Chondrocyte (in vitro differentiated cells): ENCODE data around the gene GAS6. TPM values are rescaled to one million over a fixed set of nuclear protein-coding genes. Genes with fewer than 3 reads are reported as not detected.
"Not testable (repeated sequence)": the region's sequence is repeated elsewhere in the genome, so short reads cannot be mapped to it uniquely, and the experiment has no call there.

Source experiments
- DNase-seq: peaks from one replicate; pipeline ENCODE4 v3.0.0; 2021; ENCODE audit warnings: mixed read lengths, low spot score
- H3K27ac Mint-ChIP-seq: one replicate; pipeline ENCODE4 v1.8.0; 2021; ENCODE audit warnings: mild to moderate bottlenecking, moderate library complexity, mixed read lengths; ENCODE audit not compliant: unreplicated experiment
- H3K27me3 Mint-ChIP-seq: 2 replicates; pipeline ENCODE4 v1.8.0; 2021; ENCODE audit warnings: low read depth, mixed read lengths
- H3K36me3 Mint-ChIP-seq: 2 replicates; pipeline ENCODE4 v1.8.0; 2021; ENCODE audit warnings: low read depth, mixed read lengths
- H3K4me1 Mint-ChIP-seq: 2 replicates; pipeline ENCODE4 v1.8.0; 2021; ENCODE audit warnings: low read depth, mild to moderate bottlenecking, mixed read lengths
- H3K4me3 Mint-ChIP-seq: one replicate; pipeline ENCODE4 v1.8.0; 2021; ENCODE audit warnings: mild to moderate bottlenecking, moderate library complexity, mixed read lengths; ENCODE audit not compliant: unreplicated experiment
- H3K9me3 Mint-ChIP-seq: 2 replicates; pipeline ENCODE4 v1.8.0; 2021; ENCODE audit warnings: low read depth, mixed read lengths
- CTCF ChIP-seq: fragments of 200-600 bp; sonication (generic); IDR thresholded peaks from 2 replicates; pipeline ENCODE4 v1.5.0; 2021; ENCODE audit warnings: antibody characterized with exemption, mild to moderate bottlenecking, moderate library complexity
- total RNA-seq: library from RNA; stranded (reverse); gene quantifications from 3 replicates; pipeline ENCODE4 v1.2.1, GENCODE V29; 2021

The GAS6 gene
- total RNA-seq, 1 donor from 2014 or later: 111 TPM

GRCh38 chr13:113875429-113875815, 11.5 kb upstream of the GAS6 start:
- TF ChIP-seq CTCF: no peak
- no peaks in the 10 kb centered on the region for H3K36me3 Mint-ChIP-seq
- H3K27ac Mint-ChIP-seq: no peak overlapping the region
- H3K9me3 Mint-ChIP-seq: no peaks in the 10 kb centered on the region
- H3K4me3 Mint-ChIP-seq: no peak overlapping the region
- DNase-seq: no peak
- H3K27me3 Mint-ChIP-seq: peaks cover 12% of the 10 kb centered on the region
- H3K4me1 Mint-ChIP-seq: peaks cover 13% of the 10 kb centered on the region

- Mint-ChIP-seq H3K36me3 (no peaks in the 10 kb centered on the region), H3K9me3 (no peaks in the 10 kb centered on the region), H3K27me3 (peaks cover 13% of the 10 kb centered on the region), H3K4me1 (peaks cover 9% of the 10 kb centered on the region), H3K27ac (no peak overlapping the region), H3K4me3 (no peak overlapping the region)
- no peak for TF ChIP-seq CTCF
- no peak for DNase-seq
These were observed 10.9 kb upstream of the GAS6 start for GRCh38 chr13:113874579-113875428.

GRCh38 chr13:113874177-113874576, 10.3 kb upstream of the GAS6 start:
- peaks cover 15% of the 10 kb centered on the region for H3K27me3 Mint-ChIP-seq
- no peak overlapping the region for H3K27ac Mint-ChIP-seq
- no peak for DNase-seq
- H3K4me3 Mint-ChIP-seq: no peak overlapping the region
- no peaks in the 10 kb centered on the region for H3K9me3 Mint-ChIP-seq
- no peak for TF ChIP-seq CTCF
- peaks cover 1% of the 10 kb centered on the region for H3K36me3 Mint-ChIP-seq
- peaks cover 4% of the 10 kb centered on the region for H3K4me1 Mint-ChIP-seq

GRCh38 chr13:113869263-113869662, 5.4 kb upstream of the GAS6 start:
- H3K27me3 Mint-ChIP-seq: peaks cover 24% of the 10 kb centered on the region
- H3K4me1 Mint-ChIP-seq: peaks cover 6% of the 10 kb centered on the region
- H3K4me3 Mint-ChIP-seq: no peak overlapping the region
- H3K27ac Mint-ChIP-seq: no peak overlapping the region
- DNase-seq: no peak
- TF ChIP-seq CTCF: no peak
- no peaks in the 10 kb centered on the region for H3K9me3 Mint-ChIP-seq
- peaks cover 1% of the 10 kb centered on the region for H3K36me3 Mint-ChIP-seq

- H3K4me3 Mint-ChIP-seq, H3K27ac Mint-ChIP-seq, H3K4me1 Mint-ChIP-seq, H3K9me3 Mint-ChIP-seq, H3K36me3 Mint-ChIP-seq, DNase-seq: not testable (repeated sequence)
- H3K27me3 Mint-ChIP-seq: peaks cover 18% of the 10 kb centered on the region
These were observed 4.0 kb upstream of the GAS6 start for GRCh38 chr13:113867913-113868312.

GRCh38 chr13:113865427-113865826, 1.6 kb upstream of the GAS6 start:
- Mint-ChIP-seq H3K4me3 (peak overlapping the region; percentile 29), H3K27ac (no peak overlapping the region), H3K4me1 (peaks cover 29% of the 10 kb centered on the region), H3K9me3 (no peaks in the 10 kb centered on the region), H3K27me3 (peaks cover 14% of the 10 kb centered on the region), H3K36me3 (peaks cover 1% of the 10 kb centered on the region)
- no peak for TF ChIP-seq CTCF
- no peak for DNase-seq
